ENCODE data around the gene TBX2.
A peak's percentile ranks its signal among the peaks of the same experiment; 100 is the strongest.

Gene TBX2

DNA sequence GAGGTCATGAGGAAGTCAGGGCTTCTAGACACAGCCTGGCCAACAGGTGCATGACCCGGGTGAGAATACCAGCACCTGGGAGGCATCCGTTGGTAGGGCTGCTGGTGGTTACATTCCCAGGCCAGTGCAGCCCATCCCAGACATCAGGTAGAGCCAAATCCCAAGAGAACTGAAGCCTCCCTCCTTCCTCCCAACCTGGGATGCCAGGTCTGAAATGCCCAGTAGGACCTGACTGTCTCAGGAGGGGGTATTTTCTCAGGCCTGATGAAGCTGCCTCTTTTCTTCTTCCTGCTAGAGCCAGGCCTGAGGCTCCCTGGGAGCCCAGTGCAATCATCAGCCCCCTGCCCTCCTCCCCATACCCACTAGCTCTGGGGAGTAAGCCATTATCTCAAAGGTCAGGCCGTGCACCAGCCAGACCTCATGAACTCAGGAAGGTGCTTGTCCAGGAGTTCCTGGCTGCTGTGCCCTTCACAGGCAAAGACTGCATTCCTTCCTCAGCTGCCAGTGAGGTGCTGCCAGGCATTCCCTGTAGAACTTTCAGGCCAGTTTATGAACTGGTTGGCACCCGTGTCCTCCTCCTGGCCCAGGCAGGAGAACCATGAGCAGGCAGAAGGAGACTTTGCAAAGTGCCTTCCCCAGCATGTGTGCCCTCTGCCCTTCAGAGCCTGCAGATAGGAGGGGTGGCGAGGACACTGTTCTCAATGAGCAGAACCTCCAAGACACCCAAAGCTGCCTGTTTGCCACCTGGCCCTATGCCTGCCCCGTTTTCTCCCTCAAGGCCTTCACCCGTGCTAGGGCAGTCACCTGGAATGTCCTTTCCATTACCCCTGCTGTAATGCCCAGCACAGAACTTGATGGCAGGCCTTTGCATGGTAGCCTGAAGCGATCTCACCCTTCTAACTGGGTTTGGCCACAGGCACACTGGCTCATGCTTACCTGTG is 7.6 kb downstream of the TBX2 start:
- peaks cover 4% of the 10 kb centered on the region for H3K9me3 ChIP-seq (ENCODE audit: low read length)
- H3K27me3 ChIP-seq (ENCODE audit: control insufficient read depth in 1 of 2, insufficient read depth in 2 of 2, low read length in 2 of 2) = peaks cover 61 to 94% of the 10 kb centered on the region in 2 donors
- peaks cover 33% of the 10 kb centered on the region for H3K4me1 ChIP-seq (ENCODE audit: insufficient read depth, low read length)
- H3K27ac ChIP-seq (ENCODE audit: low read depth, low read length) = no peak overlapping the region
- H3K4me3 ChIP-seq (ENCODE audit: low read depth in 1 of 2, low read length in 2 of 2) = no peak overlapping the region
- H3K9ac ChIP-seq (ENCODE audit: low read length) = no peak overlapping the region
- no peaks in the 10 kb centered on the region for H3K36me3 ChIP-seq (ENCODE audit: insufficient read depth, low read length)

DNA sequence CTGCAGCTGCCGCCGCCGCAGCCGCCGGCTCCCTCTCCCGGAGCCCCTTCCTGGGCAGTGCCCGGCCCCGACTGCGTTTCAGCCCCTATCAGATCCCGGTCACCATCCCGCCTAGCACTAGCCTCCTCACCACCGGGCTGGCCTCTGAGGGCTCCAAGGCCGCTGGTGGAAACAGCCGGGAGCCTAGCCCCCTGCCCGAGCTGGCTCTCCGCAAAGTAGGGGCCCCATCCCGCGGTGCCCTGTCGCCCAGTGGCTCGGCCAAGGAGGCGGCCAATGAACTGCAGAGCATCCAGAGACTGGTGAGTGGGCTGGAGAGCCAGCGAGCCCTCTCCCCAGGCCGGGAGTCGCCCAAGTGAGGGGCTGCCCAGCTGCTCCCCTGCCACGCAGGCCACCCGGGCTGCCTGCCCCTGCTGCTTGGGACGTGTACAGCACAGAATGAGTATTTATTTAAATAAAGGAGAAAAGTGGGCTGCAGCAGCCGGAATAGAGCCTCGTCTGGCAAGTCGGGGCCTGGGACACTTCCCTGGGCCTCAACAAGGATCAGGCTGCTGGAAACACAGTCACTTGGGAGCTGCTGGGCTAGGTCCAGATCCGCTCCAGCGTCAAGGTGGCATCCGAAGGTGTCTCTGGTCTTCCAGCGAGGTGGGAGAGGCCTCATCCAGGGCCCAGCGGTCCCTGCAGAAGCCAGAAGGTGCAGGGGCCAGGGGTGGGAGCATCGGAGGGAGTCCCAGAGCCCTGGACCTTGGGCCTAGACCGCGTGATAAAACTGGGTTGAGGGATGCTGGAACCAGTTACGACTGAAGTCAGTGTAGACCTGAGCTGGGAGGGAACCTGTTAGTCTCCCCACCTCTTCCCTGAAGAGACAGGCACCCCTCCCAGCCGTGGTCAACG is 8.8 kb downstream of the TBX2 start:
- Histone ChIP-seq H3K27me3 (ENCODE audit: control insufficient read depth in 1 of 2, insufficient read depth in 2 of 2, low read length in 2 of 2) (peaks cover 50 to 94% of the 10 kb centered on the region in 2 donors), H3K36me3 (ENCODE audit: insufficient read depth, low read length) (no peaks in the 10 kb centered on the region), H3K9me3 (ENCODE audit: low read length) (peaks cover 4% of the 10 kb centered on the region), H3K9ac (ENCODE audit: low read length) (no peak overlapping the region), H3K4me1 (ENCODE audit: insufficient read depth, low read length) (peaks cover 28% of the 10 kb centered on the region), H3K27ac (ENCODE audit: low read depth, low read length) (no peak overlapping the region), H3K4me3 (ENCODE audit: low read depth in 1 of 2, low read length in 2 of 2) (no peak overlapping the region)

DNA sequence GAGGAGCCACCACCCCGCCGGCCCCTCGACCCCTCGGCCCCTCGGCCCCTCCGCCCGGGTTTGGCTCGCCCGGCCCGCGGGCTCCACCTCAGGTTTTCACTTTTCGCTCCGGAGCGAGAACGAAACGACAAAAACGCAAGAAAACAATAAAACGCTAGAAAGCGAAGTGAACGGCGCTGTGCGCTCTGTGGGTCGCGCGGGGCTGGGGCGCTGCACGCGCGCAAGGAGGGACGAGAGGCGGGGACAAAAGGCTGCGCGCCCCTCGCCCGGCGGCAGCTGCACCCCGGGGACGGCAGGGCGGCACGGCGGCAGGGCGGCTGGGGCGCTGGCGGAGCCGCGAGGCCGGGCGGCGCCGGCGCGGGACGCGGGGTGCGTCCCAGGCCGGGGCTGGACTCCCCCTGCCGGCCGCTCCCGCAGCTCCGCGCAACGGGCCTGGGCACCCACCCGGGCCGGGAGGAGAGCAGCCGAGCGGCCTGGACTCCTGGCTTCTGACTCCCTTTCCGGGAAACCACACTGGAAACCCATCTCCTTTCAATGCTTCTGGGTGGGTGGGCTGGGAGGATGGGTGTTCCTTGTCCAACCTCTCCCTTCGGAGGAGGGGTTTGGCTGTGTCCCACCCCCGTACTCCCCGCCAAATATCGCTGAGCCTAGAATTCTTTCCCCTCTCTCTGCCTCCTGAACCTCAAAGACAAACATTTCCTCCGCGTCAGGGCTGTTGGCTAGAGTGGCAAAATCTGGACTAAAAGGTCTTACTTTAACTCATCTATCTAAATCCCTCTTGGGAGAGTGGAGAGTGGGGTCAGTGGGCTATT is 9.9 kb downstream of the TBX2 start:
- Histone ChIP-seq H3K4me1 (ENCODE audit: insufficient read depth, low read length) (peaks cover 17% of the 10 kb centered on the region), H3K27me3 (ENCODE audit: control insufficient read depth in 1 of 2, insufficient read depth in 2 of 2, low read length in 2 of 2) (peaks cover 39 to 83% of the 10 kb centered on the region in 2 donors), H3K36me3 (ENCODE audit: insufficient read depth, low read length) (no peaks in the 10 kb centered on the region), H3K27ac (ENCODE audit: low read depth, low read length) (no peak overlapping the region), H3K4me3 (ENCODE audit: low read depth in 1 of 2, low read length in 2 of 2) (peak overlapping the region; percentile 35 to 65), H3K9ac (ENCODE audit: low read length) (no peak overlapping the region), H3K9me3 (ENCODE audit: low read length) (no peaks in the 10 kb centered on the region)

DNA sequence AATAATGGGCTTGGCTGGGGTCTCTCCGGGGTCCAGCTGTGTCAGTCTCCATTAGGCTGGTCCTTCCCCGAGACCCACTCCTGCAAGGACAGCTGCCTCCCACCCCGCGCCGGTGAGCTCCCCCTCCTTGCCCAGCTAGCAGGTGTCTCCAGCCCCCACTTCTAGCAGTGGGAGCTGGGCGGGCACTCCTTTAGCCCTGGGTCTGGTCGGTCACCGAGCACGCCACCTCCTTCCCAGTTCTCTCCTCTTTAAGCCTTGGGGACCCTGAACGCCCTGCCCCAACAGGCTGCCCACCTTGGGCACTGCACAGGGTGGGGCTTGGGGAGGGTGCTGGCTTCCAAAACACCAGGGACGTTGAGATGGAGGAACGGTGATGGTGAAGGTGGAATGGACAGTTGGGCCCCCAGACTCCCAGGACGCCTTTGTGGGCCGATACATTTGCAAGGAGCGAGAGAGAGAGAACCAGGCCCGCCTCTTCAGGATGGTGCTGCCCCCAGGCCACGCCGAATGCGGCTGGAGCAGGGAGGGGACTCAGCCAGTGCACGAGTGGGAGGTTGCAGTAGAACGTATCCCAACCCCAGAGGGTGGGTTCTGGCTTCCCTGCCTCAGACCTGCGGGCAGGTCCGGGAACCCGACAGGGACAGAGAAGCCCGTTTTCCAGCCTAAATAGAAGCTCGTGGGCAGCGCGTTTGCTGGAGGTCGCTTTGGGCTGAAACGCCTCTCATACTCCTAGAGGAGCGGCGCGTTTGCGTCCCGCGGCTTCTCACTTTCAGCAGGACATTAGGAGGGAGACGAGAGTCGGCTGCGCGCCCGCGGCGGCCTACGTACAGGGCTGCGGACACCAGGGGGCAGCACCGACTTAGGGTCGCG is 10.7 kb downstream of the TBX2 start:
- Histone ChIP-seq H3K4me3 (ENCODE audit: low read depth in 1 of 2, low read length in 2 of 2) (peak overlapping the region; percentile 26 to 35), H3K27me3 (ENCODE audit: control insufficient read depth in 1 of 2, insufficient read depth in 2 of 2, low read length in 2 of 2) (peaks cover 34 to 75% of the 10 kb centered on the region in 2 donors), H3K36me3 (ENCODE audit: insufficient read depth, low read length) (no peaks in the 10 kb centered on the region), H3K9ac (ENCODE audit: low read length) (no peak overlapping the region), H3K27ac (ENCODE audit: low read depth, low read length) (no peak overlapping the region), H3K9me3 (ENCODE audit: low read length) (no peaks in the 10 kb centered on the region), H3K4me1 (ENCODE audit: insufficient read depth, low read length) (peaks cover 14% of the 10 kb centered on the region)

DNA sequence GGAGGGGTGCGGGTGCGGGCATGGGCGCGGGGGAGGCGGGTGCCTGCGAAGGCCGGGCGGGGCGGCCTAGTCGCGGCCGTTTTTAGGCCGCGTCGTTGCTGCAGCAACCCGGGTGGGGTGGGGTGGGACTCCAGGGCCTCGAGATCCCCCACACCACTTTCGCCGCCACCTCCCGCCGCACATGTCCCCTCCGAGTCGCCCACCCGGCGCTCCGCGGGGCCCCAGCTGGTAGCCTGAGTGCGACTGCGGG is 11.3 kb downstream of the TBX2 start:
- Histone ChIP-seq H3K27ac (ENCODE audit: low read depth, low read length) (no peak overlapping the region), H3K36me3 (ENCODE audit: insufficient read depth, low read length) (no peaks in the 10 kb centered on the region), H3K27me3 (ENCODE audit: control insufficient read depth in 1 of 2, insufficient read depth in 2 of 2, low read length in 2 of 2) (peaks cover 30 to 69% of the 10 kb centered on the region in 2 donors), H3K9ac (ENCODE audit: low read length) (no peak overlapping the region), H3K4me1 (ENCODE audit: insufficient read depth, low read length) (peaks cover 14% of the 10 kb centered on the region), H3K4me3 (ENCODE audit: low read depth in 1 of 2, low read length in 2 of 2) (peak overlapping the region; percentile 55 to 66), H3K9me3 (ENCODE audit: low read length) (no peaks in the 10 kb centered on the region)

DNA sequence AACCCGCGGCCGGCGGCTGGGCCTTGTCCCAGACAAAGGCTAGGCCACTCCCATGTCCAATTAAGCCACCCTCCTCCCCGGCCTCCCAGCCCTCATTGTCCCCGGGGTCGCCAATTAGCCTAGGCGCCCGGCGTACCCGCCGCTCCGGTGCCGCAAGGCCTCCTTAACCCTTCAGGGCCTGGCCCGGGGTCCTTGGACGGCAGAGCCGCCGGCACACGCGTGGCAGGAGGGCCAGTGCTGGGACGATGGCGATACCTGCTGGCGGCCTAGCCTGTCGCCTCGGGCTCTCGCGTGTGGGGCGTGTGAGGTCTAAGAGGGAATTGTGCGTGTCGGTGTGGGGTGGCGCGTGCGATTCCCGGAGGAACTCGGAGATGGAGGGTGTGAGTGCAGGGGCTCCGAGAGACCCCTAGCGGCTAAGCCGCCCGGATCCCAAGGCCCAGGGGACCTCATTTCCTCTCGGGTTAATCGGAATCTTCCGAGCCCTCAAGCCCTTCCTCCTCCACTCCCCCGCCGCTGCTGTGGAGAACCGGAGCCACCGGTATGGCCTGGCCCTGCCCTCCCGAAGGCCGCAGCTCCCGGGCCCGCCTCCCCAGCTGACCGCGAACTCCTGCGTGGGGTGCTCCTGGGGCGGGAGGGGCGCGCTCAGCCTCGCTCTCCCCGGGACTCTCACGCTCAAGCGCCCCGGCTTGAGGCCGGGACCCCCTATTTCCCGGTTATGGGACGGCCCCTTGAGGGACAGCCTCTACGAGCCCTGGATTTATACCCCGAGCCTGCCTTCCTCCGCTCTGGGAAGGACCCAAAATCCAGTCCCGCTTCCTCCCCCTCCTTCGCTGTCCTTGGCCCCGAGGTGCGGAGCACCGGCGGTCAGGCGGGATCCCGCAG is 11.9 kb downstream of the TBX2 start:
- no peaks in the 10 kb centered on the region for H3K36me3 ChIP-seq (ENCODE audit: insufficient read depth, low read length)
- peaks cover 14% of the 10 kb centered on the region for H3K4me1 ChIP-seq (ENCODE audit: insufficient read depth, low read length)
- H3K9me3 ChIP-seq (ENCODE audit: low read length) = no peaks in the 10 kb centered on the region
- H3K4me3 ChIP-seq (ENCODE audit: low read depth in 1 of 2, low read length in 2 of 2) = peak overlapping the region; percentile 55 to 66
- no peak overlapping the region for H3K9ac ChIP-seq (ENCODE audit: low read length)
- H3K27ac ChIP-seq (ENCODE audit: low read depth, low read length) = peak overlapping the region; percentile 67
- H3K27me3 ChIP-seq (ENCODE audit: control insufficient read depth in 1 of 2, insufficient read depth in 2 of 2, low read length in 2 of 2) = peaks cover 26 to 64% of the 10 kb centered on the region in 2 donors

DNA sequence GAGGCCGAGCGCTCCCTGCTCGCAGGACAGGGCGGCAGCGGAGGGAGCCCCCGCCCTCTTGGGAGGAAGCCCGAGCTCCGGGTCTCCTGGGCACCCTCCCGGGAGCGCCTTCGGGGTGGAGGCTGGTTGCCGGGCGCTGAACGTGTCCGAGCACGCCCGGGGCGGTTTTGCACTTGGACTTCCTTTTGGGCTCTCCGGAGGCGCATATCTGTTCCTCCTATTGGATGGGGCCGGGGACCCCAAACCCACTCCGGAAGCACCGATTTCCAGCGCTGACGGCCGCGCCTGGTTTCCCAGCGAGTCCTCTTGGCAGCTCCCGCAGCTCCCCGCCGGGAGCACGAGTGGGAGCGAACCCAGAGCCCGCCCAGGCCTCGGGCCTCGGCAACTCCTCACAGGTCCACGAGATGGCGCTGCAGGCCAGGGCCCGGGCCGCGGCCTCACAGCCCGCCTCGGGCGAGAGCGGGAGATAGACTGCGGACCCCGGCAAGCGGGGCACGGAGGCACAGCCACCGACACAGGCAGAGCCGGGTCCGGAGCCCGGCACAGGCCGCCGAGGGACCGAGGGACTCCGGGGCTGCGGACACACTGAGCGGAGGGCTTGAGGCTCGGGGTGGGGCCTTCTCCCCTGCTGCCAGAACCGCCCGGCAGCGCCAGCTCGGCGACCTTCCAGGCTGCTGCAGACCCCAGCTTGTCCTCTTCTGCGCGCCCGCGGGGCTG is 12.7 kb downstream of the TBX2 start:
- Histone ChIP-seq H3K9ac (ENCODE audit: low read length) (peak overlapping the region; percentile 21), H3K27ac (ENCODE audit: low read depth, low read length) (peak overlapping the region; percentile 63), H3K27me3 (ENCODE audit: control insufficient read depth in 1 of 2, insufficient read depth in 2 of 2, low read length in 2 of 2) (peaks cover 21 to 61% of the 10 kb centered on the region in 2 donors), H3K4me3 (ENCODE audit: low read depth in 1 of 2, low read length in 2 of 2) (peak overlapping the region; percentile 55 to 66), H3K36me3 (ENCODE audit: insufficient read depth, low read length) (no peaks in the 10 kb centered on the region), H3K9me3 (ENCODE audit: low read length) (no peaks in the 10 kb centered on the region), H3K4me1 (ENCODE audit: insufficient read depth, low read length) (peaks cover 18% of the 10 kb centered on the region)

DNA sequence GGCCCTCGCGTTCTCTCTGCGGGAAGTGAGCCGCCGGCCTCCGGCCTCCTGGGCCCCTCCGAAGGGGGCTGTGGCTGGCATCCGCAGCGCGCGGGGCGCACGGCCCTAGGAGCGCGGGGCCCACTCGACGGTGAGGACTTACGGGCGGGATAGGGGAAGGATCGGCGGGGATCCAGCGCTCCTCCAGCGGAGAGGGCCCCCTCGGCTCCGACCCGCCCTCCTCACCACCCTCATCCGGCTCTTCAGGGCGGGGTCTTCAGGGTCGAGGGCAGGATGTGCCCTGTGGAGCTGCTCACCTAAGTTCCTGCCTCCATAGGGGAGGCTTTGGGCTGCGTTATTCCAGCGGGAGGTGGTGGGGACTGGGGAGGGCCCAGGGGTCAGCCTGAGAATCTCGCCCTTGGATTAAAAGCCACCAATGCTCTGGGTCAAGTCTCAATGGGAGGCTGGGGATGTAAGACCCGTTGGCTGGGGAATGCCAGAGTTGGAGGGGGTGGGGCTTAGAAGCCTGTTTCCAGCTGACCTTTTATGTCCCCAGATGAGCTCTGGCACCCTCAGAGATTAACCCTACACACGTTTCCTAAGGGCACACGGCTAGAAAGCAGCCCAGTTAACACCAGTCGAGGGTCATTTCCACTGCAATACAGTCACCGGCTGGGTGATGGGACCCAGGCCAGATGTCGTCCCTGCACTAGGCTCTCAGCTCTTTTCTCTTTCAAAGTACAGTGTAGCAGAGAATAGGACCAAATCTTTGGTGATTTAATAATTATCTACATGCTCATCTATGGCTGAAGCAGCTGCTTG is 13.4 kb downstream of the TBX2 start:
- H3K4me3 ChIP-seq (ENCODE audit: low read depth in 1 of 2, low read length in 2 of 2) = peak overlapping the region; percentile 55 to 66
- H3K36me3 ChIP-seq (ENCODE audit: insufficient read depth, low read length) = no peaks in the 10 kb centered on the region
- H3K9ac ChIP-seq (ENCODE audit: low read length) = peak overlapping the region; percentile 21
- H3K27ac ChIP-seq (ENCODE audit: low read depth, low read length) = peak overlapping the region; percentile 63
- H3K4me1 ChIP-seq (ENCODE audit: insufficient read depth, low read length) = peaks cover 18% of the 10 kb centered on the region
- no peaks in the 10 kb centered on the region for H3K9me3 ChIP-seq (ENCODE audit: low read length)
- peaks cover 19 to 54% of the 10 kb centered on the region in 2 donors for H3K27me3 ChIP-seq (ENCODE audit: control insufficient read depth in 1 of 2, insufficient read depth in 2 of 2, low read length in 2 of 2)

DNA sequence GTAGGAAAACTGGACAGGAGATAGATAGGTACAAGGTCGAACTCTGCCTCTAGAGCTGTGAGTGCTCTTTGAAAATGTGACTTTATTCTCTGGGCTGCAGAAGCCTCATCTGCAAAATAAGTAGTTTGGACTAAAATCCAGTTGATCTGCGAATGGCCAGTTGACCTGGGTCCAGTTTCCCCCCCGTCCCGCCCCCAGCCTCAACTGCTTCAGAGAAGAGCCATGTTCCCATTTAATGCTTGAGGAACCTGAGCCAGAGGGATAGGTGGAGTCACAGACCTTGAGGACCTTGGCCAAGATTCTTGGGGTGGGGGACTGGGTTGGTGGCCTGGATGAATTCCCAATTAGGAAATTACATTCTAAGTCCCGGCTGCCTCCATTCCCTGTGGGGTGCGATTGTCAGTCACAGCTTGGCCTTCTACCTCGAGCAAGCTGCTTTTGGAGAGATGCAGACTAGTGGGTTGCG is 14.1 kb downstream of the TBX2 start:
- Histone ChIP-seq H3K27ac (ENCODE audit: low read depth, low read length) (no peak overlapping the region), H3K9ac (ENCODE audit: low read length) (no peak overlapping the region), H3K27me3 (ENCODE audit: control insufficient read depth in 1 of 2, insufficient read depth in 2 of 2, low read length in 2 of 2) (peaks cover 15 to 47% of the 10 kb centered on the region in 2 donors), H3K4me3 (ENCODE audit: low read depth in 1 of 2, low read length in 2 of 2) (no peak overlapping the region), H3K9me3 (ENCODE audit: low read length) (no peaks in the 10 kb centered on the region), H3K4me1 (ENCODE audit: insufficient read depth, low read length) (peaks cover 17% of the 10 kb centered on the region), H3K36me3 (ENCODE audit: insufficient read depth, low read length) (no peaks in the 10 kb centered on the region)

All from muscle layer of colon (tissue), 2 donors.